ENCODE results near the gene LEMD1. TPM values are rescaled to one million over a fixed set of nuclear protein-coding genes. Genes with fewer than 3 reads are reported as not detected.

LEMD1 gene, protein sequence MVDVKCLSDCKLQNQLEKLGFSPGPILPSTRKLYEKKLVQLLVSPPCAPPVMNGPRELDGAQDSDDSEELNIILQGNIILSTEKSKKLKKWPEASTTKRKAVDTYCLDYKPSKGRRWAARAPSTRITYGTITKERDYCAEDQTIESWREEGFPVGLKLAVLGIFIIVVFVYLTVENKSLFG
- total RNA-seq (2014; rRNA removed; shearing (Covaris generic)) = 3.8 and 7.1 TPM in 2 replicates

DNA sequence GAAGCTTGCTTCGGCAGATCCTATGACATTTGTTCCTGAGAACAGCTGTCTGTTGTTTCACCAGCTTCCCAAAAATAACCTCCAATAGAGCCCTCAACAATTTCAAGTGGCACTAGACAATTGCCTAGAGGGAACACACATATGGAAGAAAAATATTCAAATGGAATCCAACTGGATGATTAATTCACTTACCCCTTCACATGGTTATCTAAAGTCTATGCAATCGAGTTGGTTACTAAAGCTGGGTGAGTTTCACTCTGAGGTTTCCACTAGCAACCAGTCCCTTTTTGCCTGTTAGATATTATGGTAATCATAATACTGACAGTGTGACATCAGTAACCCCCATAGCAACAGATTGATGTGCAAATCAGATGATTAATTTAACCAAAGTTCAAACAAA lies at the start of gene LEMD1:
Gene LEMD1, minus strand, starts transcription at position 259 of the 400 bp plus-strand sequence. CDS start 1,520 bp downstream, outside the sequence.
- no peak for DNase-seq (ENCODE audit: low spot score)

DNA sequence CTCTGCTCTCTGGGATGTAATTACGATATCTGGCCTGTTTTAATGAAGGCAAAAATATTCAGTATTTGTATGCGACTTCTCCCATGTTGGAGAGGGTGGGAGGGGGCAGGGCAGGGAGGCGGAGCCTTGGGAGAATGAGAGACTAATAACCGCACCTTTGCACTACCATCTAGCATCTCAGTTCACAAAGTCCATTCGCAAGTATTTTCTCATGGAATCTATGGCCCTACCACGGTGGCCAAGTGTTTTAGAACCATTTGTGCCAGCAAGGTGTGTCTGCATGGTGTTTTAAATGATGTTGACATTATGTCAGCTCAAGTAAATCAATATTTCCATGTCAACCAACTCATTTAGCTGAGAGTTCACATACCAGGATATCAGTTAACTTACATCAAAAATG lies 48.3 kb upstream of the LEMD1 start:
- no peak for DNase-seq (ENCODE audit: low spot score)

DNA sequence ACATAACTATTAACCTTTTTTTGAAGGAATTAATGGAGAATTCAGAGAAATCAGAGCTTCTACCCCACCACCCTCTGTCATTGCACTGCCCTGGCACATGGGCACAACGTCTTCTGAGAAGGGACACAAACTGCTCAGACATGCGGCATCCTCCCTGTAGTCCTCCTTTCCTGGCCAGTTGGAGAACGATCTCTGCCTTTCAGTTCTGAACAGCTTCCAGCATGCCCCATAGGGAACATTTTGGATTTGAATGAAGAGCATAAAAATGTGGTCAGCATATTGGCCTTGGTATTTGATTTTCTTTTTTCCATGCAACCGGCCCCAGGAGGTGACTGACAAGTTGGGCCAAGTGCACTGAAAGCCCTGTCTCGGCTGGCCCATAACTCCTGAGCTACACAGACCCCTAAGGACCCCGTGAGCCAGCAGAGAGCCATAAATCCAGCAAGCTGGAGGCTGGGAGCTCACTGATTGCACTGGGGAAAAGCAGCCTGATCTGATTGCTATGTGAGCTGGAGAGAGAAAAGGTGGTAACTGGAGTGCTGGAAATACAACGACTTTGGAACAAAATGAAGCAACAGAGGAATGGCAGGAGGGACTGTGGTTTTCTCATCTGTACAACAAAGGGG lies 44.9 kb upstream of the LEMD1 start:
- DNase-seq (ENCODE audit: low spot score) = no peak

DNA sequence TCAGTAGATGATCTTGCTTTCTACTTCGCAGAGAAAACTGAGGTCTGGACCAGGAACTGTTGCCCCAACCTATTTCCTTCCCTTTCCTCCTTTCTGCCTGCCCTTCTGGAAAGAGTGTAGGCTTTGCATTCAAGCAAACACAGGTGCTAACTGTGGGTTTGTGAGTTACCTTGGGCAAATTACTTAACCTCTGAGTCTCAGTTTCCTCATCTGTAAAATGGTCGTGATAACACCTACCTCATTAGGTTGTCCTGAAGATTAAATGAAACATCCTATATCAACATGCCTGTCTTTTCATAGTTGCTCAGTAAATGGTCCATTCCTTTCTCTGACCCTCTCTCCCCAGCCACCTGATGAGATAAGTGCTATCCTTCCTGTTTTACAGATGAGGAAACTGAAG lies 43.5 kb upstream of the LEMD1 start:
- no peak for DNase-seq (ENCODE audit: low spot score)

DNA sequence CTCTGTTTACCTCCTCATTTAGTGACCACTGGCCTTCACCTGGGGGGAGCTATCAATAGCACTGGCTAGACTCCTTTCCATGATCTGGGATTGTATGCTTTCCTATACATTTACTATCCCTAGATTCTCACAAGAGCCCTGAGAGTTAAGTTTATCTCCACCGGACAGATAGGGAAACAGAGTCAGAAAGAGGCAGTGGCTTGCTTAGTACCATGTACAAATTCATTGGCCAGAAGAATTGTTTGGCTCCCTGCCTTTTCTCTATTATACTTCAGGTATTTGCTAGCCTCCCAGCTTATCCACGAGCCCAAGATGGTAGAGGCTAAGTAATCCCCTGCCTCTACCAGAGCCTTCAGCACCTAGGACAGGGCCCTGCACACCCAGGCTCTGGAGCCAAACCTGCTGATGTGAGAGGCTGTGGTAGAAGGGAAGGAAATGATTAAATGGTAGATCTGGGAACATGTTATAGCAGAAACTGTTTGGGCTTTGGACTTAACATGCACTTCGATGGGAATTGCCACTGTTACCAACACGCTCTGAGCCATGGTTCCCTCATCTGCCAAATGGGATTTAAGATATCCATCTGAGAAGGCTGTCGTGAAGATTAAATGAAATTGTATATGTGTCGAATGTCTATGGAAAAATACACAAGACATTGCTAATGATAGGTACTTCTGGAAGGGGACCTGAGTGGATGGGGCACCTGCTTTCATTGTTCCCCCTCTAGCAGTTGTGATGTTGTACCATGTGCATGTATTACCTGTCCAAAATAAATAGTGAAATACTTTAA lies 37.1 kb upstream of the LEMD1 start:
- peak; percentile 60 for DNase-seq (ENCODE audit: low spot score)

DNA sequence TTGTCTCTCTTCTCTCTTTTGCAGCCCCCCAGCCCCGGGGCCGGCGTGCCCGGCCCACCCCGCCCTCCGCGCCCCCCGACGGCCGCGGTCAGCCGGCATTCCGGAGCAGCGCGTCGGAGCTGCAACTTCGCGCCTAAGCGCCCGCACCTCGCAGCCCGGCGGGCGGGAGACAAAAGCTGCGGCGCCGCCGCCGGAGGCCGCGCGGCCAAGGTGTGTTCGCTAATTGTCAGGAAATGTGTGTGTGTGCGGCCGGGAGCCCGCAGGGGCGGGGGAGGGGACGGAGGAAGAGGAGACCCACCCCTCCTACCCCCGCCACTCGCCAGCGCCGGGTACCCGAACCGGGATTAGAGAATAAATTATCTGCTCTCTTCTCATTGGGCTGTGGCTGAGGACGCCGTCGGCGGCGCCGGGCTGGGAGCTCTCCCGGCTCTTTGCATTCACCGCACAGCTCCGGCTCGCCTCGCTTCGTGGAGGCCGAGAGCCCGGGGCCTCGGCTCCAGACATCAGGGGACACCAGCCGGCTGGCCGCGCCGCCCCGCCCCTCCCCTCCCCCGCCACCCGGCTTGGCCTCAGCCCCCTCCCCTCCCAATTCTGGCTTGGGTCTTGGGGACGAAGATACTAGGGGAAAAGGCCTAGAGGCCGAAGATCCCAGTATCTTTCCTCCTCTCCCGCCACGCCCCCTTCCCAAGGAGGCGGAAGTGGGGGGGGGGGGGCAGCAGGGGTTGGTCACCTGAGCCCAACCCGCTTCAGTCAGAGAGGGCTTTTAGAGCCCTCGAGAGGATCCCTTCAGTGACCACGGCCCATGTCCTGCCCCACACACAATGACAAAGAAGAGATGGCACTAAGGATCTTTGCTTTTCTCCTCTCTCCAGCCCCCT lies 35.3 kb upstream of the LEMD1 start:
- DNase-seq (ENCODE audit: low spot score) = no peak

DNA sequence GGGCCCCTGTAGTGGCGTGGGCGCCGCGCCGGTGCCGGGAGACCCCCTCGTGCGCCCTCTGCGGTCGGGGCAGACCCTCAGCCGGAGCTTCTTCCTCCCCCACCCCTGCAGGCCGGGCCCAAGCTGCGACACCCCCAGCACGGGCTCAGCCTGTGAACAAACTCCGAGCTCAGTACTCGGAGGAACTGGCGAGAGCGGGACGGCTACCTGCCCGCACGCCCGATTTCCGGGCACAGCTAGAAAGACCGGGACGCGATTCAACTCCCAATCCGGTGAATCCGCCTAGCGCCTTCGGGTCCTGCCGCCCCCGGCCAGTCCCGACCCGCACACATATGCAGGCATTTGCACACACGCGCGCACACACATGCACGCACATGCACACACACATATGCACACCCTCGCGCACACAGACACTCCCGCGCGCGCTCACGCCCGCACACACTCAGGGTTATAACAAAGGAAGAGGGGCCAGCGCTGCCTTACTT lies 34.6 kb upstream of the LEMD1 start:
- no peak for DNase-seq (ENCODE audit: low spot score)

DNA sequence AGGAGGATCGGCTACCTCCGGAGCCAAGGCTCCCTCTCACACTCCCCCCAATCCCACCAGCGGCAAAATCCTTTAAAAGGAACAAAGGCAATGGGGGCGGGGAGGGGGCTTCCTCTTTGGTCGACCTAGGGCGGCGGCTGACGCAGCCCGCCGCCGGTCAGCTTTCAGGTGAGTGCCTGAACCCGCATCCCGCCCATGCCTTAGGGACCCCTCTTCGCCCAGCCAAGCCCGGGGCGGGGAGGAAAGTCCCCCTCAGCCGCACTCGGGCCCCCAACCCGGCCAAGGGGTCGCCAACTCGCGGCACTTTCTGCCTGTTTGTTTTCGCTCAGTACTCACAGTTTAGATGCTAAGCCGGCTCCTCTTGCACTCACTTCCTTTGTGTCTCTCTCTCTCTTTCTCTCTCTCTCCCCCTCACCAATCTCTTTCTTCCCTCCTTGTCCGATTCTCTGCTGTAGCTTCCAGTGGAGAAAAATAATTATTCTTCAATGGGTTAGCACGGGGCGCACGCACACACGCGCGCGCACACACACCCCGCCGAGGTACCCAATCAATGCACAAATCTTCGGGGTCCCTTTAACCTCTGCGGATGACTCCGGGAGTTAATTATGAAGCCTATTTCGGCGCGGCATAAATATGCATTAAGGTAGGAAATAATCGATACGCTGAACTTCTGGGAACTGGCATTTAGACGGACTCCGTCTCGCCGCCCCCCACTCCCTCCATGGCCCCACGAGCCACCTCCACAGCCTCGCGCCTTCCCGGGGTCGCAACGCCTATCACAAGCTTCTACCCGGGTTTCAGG lies 33.9 kb upstream of the LEMD1 start, which contains the start of gene BLACAT1:
Gene BLACAT1, minus strand, starts transcription at position 465 of the 802 bp plus-strand sequence.
- no peak for DNase-seq (ENCODE audit: low spot score)

DNA sequence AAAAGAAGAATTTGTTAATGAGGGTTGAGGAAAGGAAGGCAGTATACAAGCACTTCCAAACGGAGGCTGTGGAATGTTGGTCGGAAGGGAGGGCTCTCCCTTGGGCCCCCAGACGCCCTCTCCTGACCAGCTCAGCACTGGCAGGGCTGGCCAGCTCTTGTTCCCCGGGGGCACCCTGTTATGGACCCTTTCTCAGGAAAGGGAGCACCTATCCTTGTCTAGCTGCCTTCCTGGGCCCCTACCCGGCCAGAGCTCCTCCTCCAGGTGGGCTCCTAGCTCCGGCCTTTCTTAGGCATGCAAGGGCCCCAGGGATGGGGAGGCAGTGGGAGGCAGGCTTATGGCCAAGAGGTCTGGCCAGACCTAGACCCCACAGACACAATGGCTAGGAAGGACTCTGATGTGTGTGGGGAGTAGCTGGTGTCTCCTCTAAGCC lies 33.1 kb upstream of the LEMD1 start:
- no peak for DNase-seq (ENCODE audit: low spot score)

DNA sequence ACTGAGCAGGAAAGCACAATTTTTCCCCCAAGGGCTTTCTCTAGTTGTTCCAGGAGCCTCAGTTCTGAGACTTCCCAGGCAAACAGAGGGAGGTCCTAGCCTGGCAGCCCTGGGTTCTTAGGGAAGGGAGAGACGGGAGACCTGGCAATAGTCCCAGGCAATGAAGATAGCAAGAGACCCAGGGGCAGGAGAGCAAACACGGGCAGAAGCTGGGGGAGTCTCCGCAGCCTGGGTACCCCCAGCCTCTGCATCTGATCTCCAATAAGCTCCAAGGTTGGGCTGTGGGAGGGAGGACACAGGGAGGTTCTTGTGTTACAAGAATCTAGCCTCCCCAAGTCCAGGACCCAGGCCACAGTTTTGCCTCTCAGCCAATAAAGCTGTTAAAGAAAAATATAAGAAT lies 31.6 kb upstream of the LEMD1 start:
- no peak for DNase-seq (ENCODE audit: low spot score)

DNA sequence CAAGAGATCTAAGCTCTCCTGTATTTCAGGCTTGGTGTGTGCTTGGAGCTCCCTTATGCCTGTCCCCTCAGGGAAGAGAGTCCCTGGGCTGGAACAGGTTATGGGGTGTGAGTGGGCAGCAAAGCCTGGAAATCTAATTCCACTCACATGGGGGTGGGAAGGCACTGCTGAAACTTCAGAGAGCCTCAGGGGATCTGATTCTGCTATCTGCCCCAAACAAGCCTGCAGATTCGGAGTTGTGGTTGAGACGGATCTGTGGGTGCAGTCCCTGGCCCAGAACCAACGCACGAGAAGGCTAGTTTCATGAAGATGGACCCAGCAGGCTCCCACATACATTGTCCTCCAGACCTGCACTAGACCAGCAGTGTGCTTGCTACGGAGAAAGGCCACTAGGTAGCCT lies 31.1 kb upstream of the LEMD1 start:
- DNase-seq (ENCODE audit: low spot score) = no peak

DNA sequence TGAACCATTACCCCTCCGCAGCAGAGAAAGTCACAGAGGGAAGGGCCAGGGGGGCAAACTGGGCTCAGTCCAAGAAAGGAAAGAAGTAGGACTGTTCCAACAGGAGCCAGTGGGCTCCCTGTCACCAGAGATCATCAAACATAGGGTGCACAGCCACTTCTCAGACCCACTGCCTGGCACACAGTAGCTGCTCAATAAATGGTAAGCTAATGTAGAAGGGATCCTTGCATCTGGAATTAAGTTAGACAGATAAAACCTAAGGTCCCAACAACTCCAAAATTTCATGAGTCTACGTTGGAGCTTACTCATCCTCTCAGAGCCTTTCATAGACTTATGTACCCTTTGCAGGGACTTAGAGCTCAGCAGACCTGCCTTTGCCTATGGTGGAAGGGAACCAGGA lies 30.5 kb upstream of the LEMD1 start:
- DNase-seq (ENCODE audit: low spot score) = no peak

DNA sequence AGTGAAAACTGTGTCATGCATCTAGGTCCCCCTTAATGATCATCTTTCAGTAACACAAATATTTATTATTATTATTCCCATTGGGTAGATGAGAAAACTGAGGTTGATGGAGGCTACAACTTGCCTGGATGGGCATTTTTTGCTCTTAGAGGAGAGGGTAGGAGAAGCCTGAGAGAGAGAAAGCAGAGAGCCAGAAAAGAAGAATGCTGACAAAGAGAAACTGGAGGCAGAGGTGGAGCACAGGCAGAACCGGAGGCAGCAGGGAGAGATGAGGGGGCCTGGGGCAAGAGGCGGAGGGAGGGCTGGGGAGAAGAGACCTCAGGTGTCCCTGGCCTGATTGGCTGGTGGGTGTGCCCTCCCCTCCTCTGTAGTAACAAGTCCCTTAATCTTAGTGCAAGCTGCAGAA lies 29.9 kb upstream of the LEMD1 start:
- DNase-seq (ENCODE audit: low spot score) = no peak

DNA sequence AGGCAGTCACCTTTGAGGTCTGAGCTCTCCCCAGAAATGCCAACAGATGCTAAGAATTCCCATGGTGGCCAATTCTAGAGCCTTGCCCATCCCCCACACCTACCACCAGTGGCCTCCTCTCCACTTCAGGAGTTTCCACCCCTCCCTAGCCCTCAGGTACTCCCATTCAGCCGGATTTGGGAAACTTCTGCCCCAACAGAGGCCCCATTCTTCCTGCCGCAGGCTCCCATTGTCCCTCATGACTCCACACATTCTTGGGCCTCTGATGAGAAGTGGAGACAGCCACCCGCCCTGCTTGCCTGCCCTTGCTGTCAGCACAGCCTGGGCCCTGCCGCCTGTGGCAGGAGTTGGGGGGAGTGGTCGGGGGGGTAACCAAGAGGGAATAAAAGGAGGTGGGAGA lies 29.3 kb upstream of the LEMD1 start:
- no peak for DNase-seq (ENCODE audit: low spot score)

DNA sequence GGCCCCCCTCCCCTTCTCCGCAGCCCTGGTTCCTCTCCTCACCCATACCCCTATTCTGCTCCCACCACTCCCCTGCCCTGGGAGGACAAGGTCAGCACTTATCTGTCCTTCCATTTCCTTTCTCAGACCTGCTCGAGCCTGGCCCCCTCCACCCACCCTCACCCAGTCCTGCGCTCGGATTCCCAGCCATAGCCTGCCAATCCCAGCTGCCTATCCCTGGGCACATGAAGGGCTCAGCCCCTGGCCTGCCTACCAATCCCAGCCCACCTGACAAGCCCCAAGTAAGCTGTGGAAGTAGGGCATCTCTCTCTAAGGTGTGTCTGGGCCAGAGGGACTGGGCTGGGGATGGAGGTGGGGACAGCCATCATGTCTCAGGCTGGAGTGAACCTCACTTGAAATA lies 28.6 kb upstream of the LEMD1 start:
- DNase-seq (ENCODE audit: low spot score) = peak; percentile 41

DNA sequence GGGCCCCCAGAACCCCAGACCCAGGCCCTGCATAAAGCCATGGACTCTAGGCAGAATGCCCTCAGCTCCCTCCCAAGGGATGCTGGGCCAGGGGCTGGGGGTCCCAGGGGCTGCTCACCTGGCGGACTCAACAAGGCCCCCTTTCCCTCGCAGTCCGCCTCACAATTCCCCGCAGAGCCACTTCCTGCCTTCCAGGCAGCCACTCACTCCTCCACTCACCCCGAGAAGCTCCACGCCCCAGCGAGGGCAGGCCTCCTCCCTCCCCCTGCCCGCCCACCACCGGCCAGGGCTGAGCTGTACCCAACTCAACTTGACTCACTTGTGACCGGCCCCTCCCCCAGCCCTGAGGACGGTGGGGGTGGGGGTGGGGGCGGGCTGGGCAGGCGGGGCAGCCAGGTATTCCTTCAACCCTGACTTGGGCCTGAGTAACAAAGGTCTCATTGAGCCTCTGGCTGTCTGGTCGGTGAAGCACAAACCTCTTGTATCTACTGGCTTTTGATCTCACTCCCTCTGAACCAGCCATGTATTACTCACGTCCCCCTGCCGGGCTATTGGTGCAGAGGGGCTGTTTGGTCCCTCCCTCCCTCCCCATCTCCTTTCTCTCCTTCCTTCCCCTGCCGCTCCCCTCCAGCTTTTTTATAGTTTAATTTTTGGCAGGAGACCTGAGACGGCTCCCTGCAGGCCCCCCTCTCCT lies 28.0 kb upstream of the LEMD1 start:
- DNase-seq (ENCODE audit: low spot score) = peak; percentile 85

DNA sequence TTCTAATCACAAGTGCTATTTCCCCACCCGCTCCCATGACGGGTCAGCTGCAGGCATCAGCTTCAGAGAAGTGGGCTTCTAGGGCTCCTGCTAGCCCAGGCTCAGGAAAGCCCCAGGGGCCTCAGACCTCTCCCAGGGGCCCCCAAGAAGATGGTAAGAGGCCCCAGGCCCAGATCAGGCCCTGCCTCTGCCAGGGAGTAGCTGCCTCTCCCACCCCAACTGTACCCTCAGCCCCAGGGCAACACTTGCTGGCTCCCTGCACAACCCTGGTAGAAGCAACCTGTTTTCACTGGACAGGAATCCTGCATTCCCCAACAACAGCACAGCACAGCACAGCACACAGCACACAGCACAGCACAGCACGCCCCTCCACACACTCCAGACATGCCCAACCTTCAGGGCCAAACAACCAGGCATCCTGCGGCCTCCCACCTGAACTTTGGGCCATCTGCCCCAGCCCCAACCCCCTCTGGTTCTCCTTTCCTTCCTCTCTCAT lies 27.4 kb upstream of the LEMD1 start:
- DNase-seq (ENCODE audit: low spot score) = no peak

DNA sequence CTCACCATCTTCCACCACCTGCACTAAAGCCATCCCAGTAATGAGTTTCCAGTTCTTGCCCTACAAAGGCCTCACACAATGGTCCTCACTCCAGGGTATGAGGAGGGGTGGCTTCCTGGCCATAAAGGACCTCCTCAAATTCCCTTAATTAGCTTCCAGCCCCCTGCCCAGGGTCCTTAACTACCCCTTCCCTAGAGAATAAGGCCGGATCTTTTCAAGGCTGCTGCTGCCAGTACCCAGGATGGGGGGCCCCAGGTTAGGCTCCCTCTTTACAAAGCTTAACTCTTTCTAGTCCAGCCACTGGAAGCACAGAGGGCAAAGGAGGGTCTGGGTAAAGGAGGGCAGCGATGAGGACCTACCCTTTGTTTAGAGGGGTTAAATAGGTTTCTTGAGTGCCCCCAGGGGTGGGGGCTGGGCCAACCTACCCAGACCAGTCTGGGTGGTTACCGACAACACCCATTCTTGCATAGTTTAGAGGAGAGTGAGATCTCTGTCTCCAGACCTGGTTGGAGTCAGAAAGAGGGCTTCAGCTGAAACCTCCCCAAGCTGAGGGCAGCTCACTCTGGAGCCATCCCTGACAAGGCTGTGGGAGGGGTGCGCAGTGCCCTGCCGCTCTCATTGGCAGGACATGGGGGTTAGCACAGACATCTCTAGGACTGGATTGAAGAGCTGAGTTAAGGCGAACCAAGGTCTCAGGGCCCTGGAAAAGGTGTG lies 26.8 kb upstream of the LEMD1 start:
- peak; percentile 48 for DNase-seq (ENCODE audit: low spot score)
